ENCODE measurements around the gene JAZF1. TPM values are rescaled to one million over a fixed set of nuclear protein-coding genes. Genes with fewer than 3 reads are reported as not detected.

The JAZF1 gene
- total RNA-seq, 2 experiments from 2014 or later, result 2.8 to 3.3 TPM

DNA sequence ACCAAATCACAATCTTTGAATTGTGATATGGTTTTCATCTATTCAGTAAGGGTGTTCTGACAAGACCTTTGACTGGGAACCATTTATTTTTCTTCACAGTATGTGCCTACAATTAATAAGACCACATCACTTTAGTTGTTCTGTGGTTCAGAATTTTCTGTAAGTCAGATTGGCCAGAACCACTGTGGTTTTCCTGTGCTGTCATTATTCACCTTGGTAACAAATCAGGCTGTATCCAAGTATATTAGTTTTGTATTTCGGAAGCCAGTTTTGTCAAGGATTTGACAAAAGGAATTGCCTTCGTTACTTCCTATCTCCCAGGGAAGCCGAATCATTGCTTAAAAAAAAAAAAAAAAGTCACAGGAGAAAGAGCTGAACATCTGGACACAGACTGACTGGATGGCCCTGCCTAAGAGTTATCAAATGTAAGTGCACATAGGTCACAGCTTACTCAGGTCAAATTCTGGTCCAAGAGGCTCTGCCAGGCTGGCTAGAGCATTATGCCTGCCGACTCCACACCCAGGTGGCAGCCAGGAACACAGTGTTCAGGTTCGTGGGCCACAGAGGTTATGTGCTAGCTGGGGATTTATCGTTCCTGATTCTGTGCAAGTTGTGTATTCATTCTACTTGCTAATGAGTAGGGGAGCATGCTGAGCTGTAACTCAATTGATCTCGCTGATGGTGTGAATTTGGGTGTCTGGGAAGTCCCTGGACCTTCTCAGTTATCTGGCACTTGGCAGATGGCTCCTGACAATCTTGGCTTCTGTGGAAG is 175.3 kb downstream of the JAZF1 start:
- Mint-ChIP-seq H3K4me1 (ENCODE audit: low read depth) (peaks cover 9% of the 10 kb centered on the region), H3K4me3 (no peak overlapping the region), H3K9me3 (ENCODE audit: insufficient read depth) (no peaks in the 10 kb centered on the region), H3K27ac (no peak overlapping the region), H3K27me3 (ENCODE audit: low read depth) (no peaks in the 10 kb centered on the region), H3K36me3 (ENCODE audit: low read depth) (no peaks in the 10 kb centered on the region)
- no peak for ATAC-seq
- POLR2A ChIA-PET, result no interaction called here
- no peak for DNase-seq
- CTCF ChIA-PET, result interaction anchor here (4.6 kb wide), 1 partner anchor 15 kb away, joined by 19 read pairs; no protein-coding TSS in a partner anchor

DNA sequence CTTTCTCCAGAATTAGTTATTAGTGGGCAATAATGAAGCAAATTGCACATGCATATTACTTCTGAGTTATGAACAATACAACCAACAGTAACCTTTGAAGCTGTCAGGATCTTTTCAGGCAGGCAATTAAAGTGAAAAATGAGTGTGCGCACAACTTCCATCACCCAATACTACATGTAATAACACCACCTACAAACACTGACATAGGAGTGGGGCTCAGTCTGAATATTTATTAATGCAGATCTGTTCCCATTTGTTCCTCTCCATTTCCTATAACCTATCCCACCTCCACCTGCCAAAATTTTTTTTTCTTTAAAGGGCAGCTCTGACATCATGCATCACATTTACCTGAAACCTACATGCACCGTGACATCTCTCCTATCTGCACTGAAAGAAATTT is 177.2 kb downstream of the JAZF1 start:
- Mint-ChIP-seq H3K27ac (no peak overlapping the region), H3K36me3 (ENCODE audit: low read depth) (no peaks in the 10 kb centered on the region), H3K9me3 (ENCODE audit: insufficient read depth) (no peaks in the 10 kb centered on the region), H3K4me1 (ENCODE audit: low read depth) (peaks cover 9% of the 10 kb centered on the region), H3K4me3 (no peak overlapping the region), H3K27me3 (ENCODE audit: low read depth) (no peaks in the 10 kb centered on the region)
- ChIA-PET CTCF (interaction anchor here (4.6 kb wide), 1 partner anchor 16 kb away, joined by 19 read pairs; no protein-coding TSS in a partner anchor), POLR2A (no interaction called here)
- no peak for ATAC-seq
- no peak for DNase-seq

GRCh38 chr7:28002638-28003037 is 178.0 kb downstream of the JAZF1 start:
- POLR2A ChIA-PET, result no interaction called here
- H3K9me3 Mint-ChIP-seq (ENCODE audit: insufficient read depth), result no peaks in the 10 kb centered on the region

DNA sequence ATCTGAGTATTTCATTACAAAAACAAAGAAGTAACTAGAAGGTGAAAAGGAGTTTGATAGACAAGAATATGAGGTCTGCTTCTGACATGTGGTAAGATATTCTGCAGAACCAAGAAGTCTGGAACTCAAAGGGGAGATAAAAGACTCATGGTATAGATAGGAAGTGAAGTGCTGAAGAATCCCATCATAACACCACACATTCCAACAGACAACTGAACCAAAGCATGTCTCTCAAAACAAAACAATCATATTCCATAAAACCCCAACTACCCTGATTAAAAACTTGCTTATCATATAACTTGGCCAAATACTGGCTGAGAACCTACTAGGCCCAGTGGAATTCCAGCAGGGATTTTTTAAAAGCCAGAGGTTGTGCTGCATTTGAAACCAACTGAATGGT is 178.7 kb downstream of the JAZF1 start:
- ATAC-seq (no peak), DNase-seq (no peak)
- ChIA-PET POLR2A (no interaction called here), CTCF (no interaction called here)
- Mint-ChIP-seq H3K4me3 (no peak overlapping the region), H3K36me3 (ENCODE audit: low read depth) (no peaks in the 10 kb centered on the region), H3K27ac (no peak overlapping the region), H3K4me1 (ENCODE audit: low read depth) (peaks cover 9% of the 10 kb centered on the region), H3K27me3 (ENCODE audit: low read depth) (no peaks in the 10 kb centered on the region), H3K9me3 (ENCODE audit: insufficient read depth) (no peaks in the 10 kb centered on the region)

More at GRCh38 chr7:28002638-28003037, 178.0 kb downstream of the JAZF1 start:
- Mint-ChIP-seq H3K27me3 (ENCODE audit: low read depth) (no peaks in the 10 kb centered on the region), H3K36me3 (ENCODE audit: low read depth) (no peaks in the 10 kb centered on the region), H3K4me3 (no peak overlapping the region), H3K27ac (no peak overlapping the region), H3K4me1 (ENCODE audit: low read depth) (peaks cover 9% of the 10 kb centered on the region)
- no peak for DNase-seq
- CTCF ChIA-PET, result interaction anchor here (4.6 kb wide), 1 partner anchor 17 kb away, joined by 19 read pairs; no protein-coding TSS in a partner anchor
- ATAC-seq, result no peak

- no peak overlapping the region for H3K27ac Mint-ChIP-seq
- ChIA-PET CTCF (interaction anchor here (1.5 kb wide), 1 partner anchor 21 kb away, joined by 3 read pairs; no protein-coding TSS in a partner anchor), POLR2A (no interaction called here)
- H3K4me3 Mint-ChIP-seq, result no peak overlapping the region
- no peaks in the 10 kb centered on the region for H3K9me3 Mint-ChIP-seq (ENCODE audit: insufficient read depth)
- H3K27me3 Mint-ChIP-seq (ENCODE audit: low read depth), result no peaks in the 10 kb centered on the region
- no peaks in the 10 kb centered on the region for H3K4me1 Mint-ChIP-seq (ENCODE audit: low read depth)
- no peak for DNase-seq
- ATAC-seq, result no peak
- no peaks in the 10 kb centered on the region for H3K36me3 Mint-ChIP-seq (ENCODE audit: low read depth)
Observed at GRCh38 chr7:27999829-28000228, 180.8 kb downstream of the JAZF1 start.

- ChIA-PET CTCF (interaction anchor here (1.5 kb wide), 1 partner anchor 22 kb away, joined by 3 read pairs; no protein-coding TSS in a partner anchor), POLR2A (no interaction called here)
- H3K27me3 Mint-ChIP-seq (ENCODE audit: low read depth), result no peaks in the 10 kb centered on the region
- DNase-seq (no peak), ATAC-seq (no peak)
- H3K36me3 Mint-ChIP-seq (ENCODE audit: low read depth), result no peaks in the 10 kb centered on the region
- H3K4me1 Mint-ChIP-seq (ENCODE audit: low read depth), result no peaks in the 10 kb centered on the region
- no peak overlapping the region for H3K4me3 Mint-ChIP-seq
- no peaks in the 10 kb centered on the region for H3K9me3 Mint-ChIP-seq (ENCODE audit: insufficient read depth)
- no peak overlapping the region for H3K27ac Mint-ChIP-seq
Observed at GRCh38 chr7:27998382-27998781, 182.2 kb downstream of the JAZF1 start.

GRCh38 chr7:27997188-27997707 is 183.3 kb downstream of the JAZF1 start:
- no peak for DNase-seq
- Mint-ChIP-seq H3K9me3 (ENCODE audit: insufficient read depth) (no peaks in the 10 kb centered on the region), H3K27ac (no peak overlapping the region), H3K36me3 (ENCODE audit: low read depth) (no peaks in the 10 kb centered on the region), H3K4me3 (no peak overlapping the region), H3K4me1 (ENCODE audit: low read depth) (no peaks in the 10 kb centered on the region), H3K27me3 (ENCODE audit: low read depth) (no peaks in the 10 kb centered on the region)
- POLR2A ChIA-PET, result no interaction called here
- CTCF ChIA-PET, result no interaction called here
- no peak for ATAC-seq

GRCh38 chr7:27996141-27996540 is 184.5 kb downstream of the JAZF1 start:
- Mint-ChIP-seq H3K36me3 (ENCODE audit: low read depth) (no peaks in the 10 kb centered on the region), H3K9me3 (ENCODE audit: insufficient read depth) (no peaks in the 10 kb centered on the region), H3K27ac (no peak overlapping the region), H3K4me3 (no peak overlapping the region), H3K4me1 (ENCODE audit: low read depth) (no peaks in the 10 kb centered on the region), H3K27me3 (ENCODE audit: low read depth) (no peaks in the 10 kb centered on the region)
- CTCF ChIA-PET, result interaction anchor here (1.8 kb wide), 1 partner anchor 97 kb away, joined by 7 read pairs; no protein-coding TSS in a partner anchor
- ATAC-seq (no peak), DNase-seq (no peak)
- POLR2A ChIA-PET, result no interaction called here

GRCh38 chr7:27995228-27995627 is 185.4 kb downstream of the JAZF1 start:
- ChIA-PET POLR2A (no interaction called here), CTCF (interaction anchor here (1.8 kb wide), 1 partner anchor 98 kb away, joined by 7 read pairs; no protein-coding TSS in a partner anchor)
- Mint-ChIP-seq H3K4me1 (ENCODE audit: low read depth) (no peaks in the 10 kb centered on the region), H3K4me3 (no peak overlapping the region), H3K27me3 (ENCODE audit: low read depth) (no peaks in the 10 kb centered on the region), H3K9me3 (ENCODE audit: insufficient read depth) (no peaks in the 10 kb centered on the region), H3K36me3 (ENCODE audit: low read depth) (no peaks in the 10 kb centered on the region), H3K27ac (no peak overlapping the region)
- no peak for ATAC-seq
- no peak for DNase-seq

- Mint-ChIP-seq H3K4me1 (ENCODE audit: low read depth) (no peaks in the 10 kb centered on the region), H3K36me3 (ENCODE audit: low read depth) (no peaks in the 10 kb centered on the region), H3K9me3 (ENCODE audit: insufficient read depth) (no peaks in the 10 kb centered on the region), H3K27me3 (ENCODE audit: low read depth) (no peaks in the 10 kb centered on the region), H3K27ac (no peak overlapping the region), H3K4me3 (no peak overlapping the region)
- ATAC-seq (no peak), DNase-seq (no peak)
- CTCF ChIA-PET, result interaction anchor here (1.8 kb wide), 1 partner anchor 99 kb away, joined by 7 read pairs; no protein-coding TSS in a partner anchor
- POLR2A ChIA-PET, result no interaction called here
Observed at GRCh38 chr7:27994639-27995038, 186.0 kb downstream of the JAZF1 start.

DNA sequence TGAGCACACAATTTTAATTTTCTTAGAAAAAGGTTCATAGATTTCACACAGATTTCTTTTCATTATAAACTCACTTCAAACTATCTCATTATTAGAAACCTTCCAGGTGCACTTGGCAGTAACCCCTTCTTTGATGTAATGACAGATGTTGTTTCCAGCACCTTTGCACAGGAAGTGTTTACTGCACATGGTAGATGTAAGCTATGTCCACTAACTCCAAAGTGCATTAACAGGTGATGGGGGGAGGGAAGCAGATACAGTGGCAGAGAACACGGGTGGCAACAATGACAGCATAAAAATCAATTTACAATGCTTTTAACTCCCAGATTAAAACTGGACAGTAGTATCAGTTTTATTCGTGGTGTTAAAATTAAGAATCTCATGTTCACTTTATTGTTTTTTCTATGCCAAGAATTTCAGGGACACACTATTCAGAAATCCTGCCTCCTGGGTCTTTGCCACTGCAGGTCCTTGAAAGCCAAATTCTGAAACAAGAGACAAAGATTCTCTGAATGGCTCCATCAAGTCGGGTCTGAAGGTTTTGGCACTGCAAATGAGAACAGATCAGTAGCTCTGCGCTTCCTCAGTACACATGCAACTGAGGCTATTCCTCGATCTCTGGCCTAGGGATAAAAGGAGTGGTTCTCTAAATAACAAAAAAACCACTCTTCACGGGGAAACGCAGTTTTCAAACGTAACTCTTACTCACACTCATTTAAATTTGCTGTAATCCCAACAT is 187.7 kb downstream of the JAZF1 start:
- H3K9me3 Mint-ChIP-seq (ENCODE audit: insufficient read depth), result peaks cover 5% of the 10 kb centered on the region
- H3K4me3 Mint-ChIP-seq, result no peak overlapping the region
- ChIA-PET POLR2A (no interaction called here), CTCF (no interaction called here)
- no peak for DNase-seq
- no peak overlapping the region for H3K27ac Mint-ChIP-seq
- peaks cover 3% of the 10 kb centered on the region for H3K36me3 Mint-ChIP-seq (ENCODE audit: low read depth)
- no peak for ATAC-seq
- no peaks in the 10 kb centered on the region for H3K27me3 Mint-ChIP-seq (ENCODE audit: low read depth)
- H3K4me1 Mint-ChIP-seq (ENCODE audit: low read depth), result no peaks in the 10 kb centered on the region

DNA sequence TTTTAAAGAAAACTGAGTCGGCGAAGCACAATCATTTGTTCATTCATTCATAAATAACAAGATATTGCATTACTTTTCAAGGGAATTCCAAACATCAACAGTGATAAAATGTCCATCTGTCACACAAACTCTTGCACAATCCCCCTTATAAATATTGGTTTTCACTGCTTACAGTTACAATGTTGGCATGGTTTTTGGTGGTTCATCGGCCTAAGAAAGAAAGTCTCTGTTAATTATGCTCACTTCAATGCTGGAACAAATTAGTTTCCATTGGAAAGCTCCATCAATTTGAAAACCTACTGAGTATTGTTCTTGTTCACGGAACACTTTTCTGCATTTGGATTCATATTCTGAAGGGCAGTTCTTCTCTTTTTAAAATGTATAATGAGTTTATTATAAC is 188.5 kb downstream of the JAZF1 start:
- H3K4me1 Mint-ChIP-seq (ENCODE audit: low read depth), result no peaks in the 10 kb centered on the region
- peaks cover 3% of the 10 kb centered on the region for H3K36me3 Mint-ChIP-seq (ENCODE audit: low read depth)
- H3K9me3 Mint-ChIP-seq (ENCODE audit: insufficient read depth), result peaks cover 5% of the 10 kb centered on the region
- POLR2A ChIA-PET, result no interaction called here
- ATAC-seq (no peak), DNase-seq (no peak)
- H3K27ac Mint-ChIP-seq, result no peak overlapping the region
- no peaks in the 10 kb centered on the region for H3K27me3 Mint-ChIP-seq (ENCODE audit: low read depth)
- CTCF ChIA-PET, result no interaction called here
- no peak overlapping the region for H3K4me3 Mint-ChIP-seq
